ENCODE results near the gene APBB1IP.

DNA sequence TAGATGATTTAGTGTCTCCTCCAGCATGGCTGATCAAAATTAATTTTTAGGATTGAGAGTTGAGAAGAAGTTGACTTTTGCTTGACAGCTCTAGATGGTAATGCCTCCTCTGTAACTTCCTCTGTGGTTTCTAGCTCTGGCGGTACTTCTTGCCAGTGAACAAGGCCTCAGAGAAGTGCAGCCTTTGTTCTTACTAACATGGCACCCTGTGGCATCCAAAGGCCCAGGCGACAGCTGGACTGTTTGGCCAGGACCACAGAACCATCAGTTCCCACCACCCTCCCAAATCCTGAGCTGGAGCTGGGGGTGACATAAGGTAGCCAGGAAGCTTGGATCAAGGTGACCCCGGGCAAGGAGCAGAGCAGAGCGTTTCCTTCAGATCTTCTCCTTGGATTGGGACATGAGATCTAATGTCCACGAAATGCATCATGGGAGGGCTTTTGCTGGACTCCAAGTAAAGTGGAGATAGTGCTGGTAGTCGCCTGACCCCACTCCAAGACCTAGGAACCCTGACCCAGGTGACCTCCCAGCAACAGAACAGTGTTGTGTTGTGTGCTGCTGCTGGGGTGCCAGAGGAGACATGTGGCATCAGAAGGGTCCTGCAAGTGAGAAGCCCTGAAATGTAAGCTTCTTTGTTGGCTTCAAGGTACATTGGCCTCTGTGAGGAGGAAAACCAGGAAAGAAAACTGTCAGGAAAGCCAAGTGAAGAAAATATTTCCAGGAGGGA, 41.8 kb downstream of the APBB1IP start:
- TF ChIP-seq, protein P1, sequence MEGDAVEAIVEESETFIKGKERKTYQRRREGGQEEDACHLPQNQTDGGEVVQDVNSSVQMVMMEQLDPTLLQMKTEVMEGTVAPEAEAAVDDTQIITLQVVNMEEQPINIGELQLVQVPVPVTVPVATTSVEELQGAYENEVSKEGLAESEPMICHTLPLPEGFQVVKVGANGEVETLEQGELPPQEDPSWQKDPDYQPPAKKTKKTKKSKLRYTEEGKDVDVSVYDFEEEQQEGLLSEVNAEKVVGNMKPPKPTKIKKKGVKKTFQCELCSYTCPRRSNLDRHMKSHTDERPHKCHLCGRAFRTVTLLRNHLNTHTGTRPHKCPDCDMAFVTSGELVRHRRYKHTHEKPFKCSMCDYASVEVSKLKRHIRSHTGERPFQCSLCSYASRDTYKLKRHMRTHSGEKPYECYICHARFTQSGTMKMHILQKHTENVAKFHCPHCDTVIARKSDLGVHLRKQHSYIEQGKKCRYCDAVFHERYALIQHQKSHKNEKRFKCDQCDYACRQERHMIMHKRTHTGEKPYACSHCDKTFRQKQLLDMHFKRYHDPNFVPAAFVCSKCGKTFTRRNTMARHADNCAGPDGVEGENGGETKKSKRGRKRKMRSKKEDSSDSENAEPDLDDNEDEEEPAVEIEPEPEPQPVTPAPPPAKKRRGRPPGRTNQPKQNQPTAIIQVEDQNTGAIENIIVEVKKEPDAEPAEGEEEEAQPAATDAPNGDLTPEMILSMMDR (IDR thresholded peaks at IDR 0.05), result no peak
- TF ChIP-seq POLR2A (IDR thresholded peaks at IDR 0.05), result no peak

Data from uterus (tissue), 2 donors.